Endodermal cell (in vitro differentiated cells): ENCODE measurements around the gene RHOT2. TPM values are rescaled to one million over a fixed set of nuclear protein-coding genes. Genes with fewer than 3 reads are reported as not detected.

Experiments used
- DNase-seq: peaks from one replicate; pipeline ENCODE4 v3.0.0-alpha.2; 2017
- H3K27ac ChIP-seq: 2 replicates; pipeline ENCODE4 v1.5.1; 2013; ENCODE audit warnings: mild to moderate bottlenecking, low read depth, low read length, moderate library complexity
- H3K27me3 ChIP-seq: 2 replicates; pipeline ENCODE4 v1.6.1; 2013; ENCODE audit warnings: mild to moderate bottlenecking, low read length, moderate library complexity; ENCODE audit not compliant: insufficient read depth, control insufficient read depth, poor library complexity, severe bottlenecking
- H3K36me3 ChIP-seq: 2 replicates; pipeline ENCODE4 v1.7.0; 2013; ENCODE audit warnings: mild to moderate bottlenecking, low read length, moderate library complexity; ENCODE audit not compliant: control insufficient read depth, insufficient read depth
- H3K4me1 ChIP-seq: one replicate; pipeline ENCODE4 v1.7.0; 2013; ENCODE audit warnings: low read length; ENCODE audit not compliant: control insufficient read depth, insufficient read depth
- H3K4me3 ChIP-seq: 2 replicates; pipeline ENCODE4 v1.5.1; 2013; ENCODE audit warnings: mild to moderate bottlenecking, low read length, moderate library complexity
- H3K9ac ChIP-seq: 2 replicates; pipeline ENCODE4 v1.6.1; 2013; ENCODE audit warnings: mild to moderate bottlenecking, low read length, moderate library complexity; ENCODE audit not compliant: poor library complexity, severe bottlenecking; ENCODE audit errors: extremely low read depth
- H3K9me3 ChIP-seq: 2 replicates; pipeline ENCODE4 v1.6.1; 2013; ENCODE audit warnings: mild to moderate bottlenecking, low read length, moderate library complexity; ENCODE audit not compliant: control insufficient read depth
- H3K27ac Mint-ChIP-seq: 2 replicates; pipeline ENCODE4 v1.8.0; 2020; ENCODE audit warnings: mixed read lengths
- H3K27me3 Mint-ChIP-seq: 2 replicates; pipeline ENCODE4 v1.8.0; 2021; ENCODE audit warnings: mild to moderate bottlenecking, mixed read lengths; ENCODE audit not compliant: insufficient read depth
- H3K36me3 Mint-ChIP-seq: 2 replicates; pipeline ENCODE4 v1.8.0; 2020; ENCODE audit warnings: low read depth, mixed read lengths
- H3K4me1 Mint-ChIP-seq: 2 replicates; pipeline ENCODE4 v1.8.0; 2020; ENCODE audit warnings: mixed read lengths
- H3K4me3 Mint-ChIP-seq: 2 replicates; pipeline ENCODE4 v1.8.0; 2020; ENCODE audit warnings: mild to moderate bottlenecking, moderate library complexity, mixed read lengths
- H3K9me3 Mint-ChIP-seq: 2 replicates; pipeline ENCODE4 v1.8.0; 2020; ENCODE audit warnings: mild to moderate bottlenecking, mixed read lengths
- WGBS, 2 experiments: methylation state at CpG; one replicate each; pipeline versions ENCODE4 v1.1.5 to v1.1.7; 2013; ENCODE audit warnings: missing lambda C conversion rate in 2 of 2, mixed read lengths in 1 of 2; ENCODE audit not compliant: insufficient coverage in 1 of 2, insufficient read length in 1 of 2; 5-methylcytosine and 5-hydroxymethylcytosine counted together
- total RNA-seq, 2 donors: library from RNA; stranded (reverse); fragmentation: NEBNext Ultra II Directional in 1 of 2; extraction: Animal tissue kit (Norgen Biotek cat#: 25700) in 1 of 2; gene quantifications; 2 replicates in 1 of 2; 3 replicates in 1 of 2; pipeline ENCODE4 v1.2.1, GENCODE V29; 2021
- TF ChIP-seq, protein P1 (sequence below): fragments of 200-600 bp; sonication (generic); conservative IDR thresholded peaks from 2 replicates; pipeline ENCODE4 v1.5.0; 2021; ENCODE audit warnings: antibody characterized with exemption, mild to moderate bottlenecking

RHOT2 gene
- total RNA-seq, 2 donors from 2014 or later = 180 to 193 TPM

DNA sequence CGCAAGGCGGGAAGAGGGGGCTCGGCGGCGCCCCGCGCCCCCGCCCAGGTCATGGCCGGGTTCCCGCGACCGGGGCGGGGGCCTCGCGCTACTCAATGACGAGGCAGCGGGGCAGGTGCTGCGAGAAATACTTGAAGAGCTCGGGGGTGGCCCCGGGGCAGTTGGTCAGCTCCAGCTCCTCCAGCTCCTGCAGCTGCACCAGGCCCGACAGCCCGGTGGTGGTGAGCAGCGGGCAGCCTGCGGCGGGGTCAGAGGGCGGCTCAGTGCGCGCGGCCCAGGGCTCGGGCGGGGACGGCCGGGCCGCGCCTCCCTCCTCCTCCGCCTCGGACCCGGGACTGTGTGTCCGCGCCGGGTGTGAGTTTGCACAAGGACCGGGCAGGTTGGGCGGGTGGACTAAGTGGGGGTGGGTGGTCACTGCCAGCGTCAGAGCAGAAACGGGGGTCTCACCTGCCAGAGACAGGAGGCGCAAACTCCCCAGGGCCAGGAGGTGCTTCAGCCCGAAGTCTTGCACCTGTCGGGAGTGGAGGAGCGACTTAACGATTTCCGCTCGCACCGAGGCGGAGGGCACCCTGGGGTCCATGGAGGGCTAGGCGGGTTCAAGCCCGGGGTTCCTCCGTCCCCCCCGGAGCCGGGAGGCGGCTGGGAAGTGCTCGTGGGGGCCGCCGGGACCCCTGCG is 26.4 kb downstream of the RHOT2 start:
- Histone ChIP-seq H3K27ac (no peak overlapping the region), H3K36me3 (no peaks in the 10 kb centered on the region), H3K27me3 (peaks cover 84% of the 10 kb centered on the region), H3K4me1 (peaks cover 3% of the 10 kb centered on the region), H3K9me3 (no peaks in the 10 kb centered on the region), H3K4me3 (no peak overlapping the region), H3K9ac (no peak overlapping the region)
- Mint-ChIP-seq H3K4me3 (peak overlapping the region; percentile 43), H3K4me1 (no peaks in the 10 kb centered on the region), H3K27me3 (peaks cover 83% of the 10 kb centered on the region), H3K27ac (no peak overlapping the region), H3K9me3 (no peaks in the 10 kb centered on the region), H3K36me3 (no peaks in the 10 kb centered on the region)
- DNase-seq = peak; percentile 65
- TF ChIP-seq, protein P1, sequence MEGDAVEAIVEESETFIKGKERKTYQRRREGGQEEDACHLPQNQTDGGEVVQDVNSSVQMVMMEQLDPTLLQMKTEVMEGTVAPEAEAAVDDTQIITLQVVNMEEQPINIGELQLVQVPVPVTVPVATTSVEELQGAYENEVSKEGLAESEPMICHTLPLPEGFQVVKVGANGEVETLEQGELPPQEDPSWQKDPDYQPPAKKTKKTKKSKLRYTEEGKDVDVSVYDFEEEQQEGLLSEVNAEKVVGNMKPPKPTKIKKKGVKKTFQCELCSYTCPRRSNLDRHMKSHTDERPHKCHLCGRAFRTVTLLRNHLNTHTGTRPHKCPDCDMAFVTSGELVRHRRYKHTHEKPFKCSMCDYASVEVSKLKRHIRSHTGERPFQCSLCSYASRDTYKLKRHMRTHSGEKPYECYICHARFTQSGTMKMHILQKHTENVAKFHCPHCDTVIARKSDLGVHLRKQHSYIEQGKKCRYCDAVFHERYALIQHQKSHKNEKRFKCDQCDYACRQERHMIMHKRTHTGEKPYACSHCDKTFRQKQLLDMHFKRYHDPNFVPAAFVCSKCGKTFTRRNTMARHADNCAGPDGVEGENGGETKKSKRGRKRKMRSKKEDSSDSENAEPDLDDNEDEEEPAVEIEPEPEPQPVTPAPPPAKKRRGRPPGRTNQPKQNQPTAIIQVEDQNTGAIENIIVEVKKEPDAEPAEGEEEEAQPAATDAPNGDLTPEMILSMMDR = no peak
- 4 to 16% methylated on average over 11 to 64 of the region's 64 CpGs for WGBS, 2 experiments

GRCh38 chr16:694863-695354 is 27.0 kb downstream of the RHOT2 start:
- 3% methylated on average over 12 to 37 of the region's 37 CpGs for WGBS, 2 experiments
- Mint-ChIP-seq H3K9me3 (no peaks in the 10 kb centered on the region), H3K36me3 (no peaks in the 10 kb centered on the region), H3K4me1 (no peaks in the 10 kb centered on the region), H3K4me3 (peak overlapping the region; percentile 43), H3K27ac (no peak overlapping the region), H3K27me3 (peaks cover 89% of the 10 kb centered on the region)
- no peaks in the 10 kb centered on the region for H3K4me1 ChIP-seq
- DNase-seq = no peak
- no peak overlapping the region for H3K4me3 ChIP-seq
- peaks cover 90% of the 10 kb centered on the region for H3K27me3 ChIP-seq
- no peak overlapping the region for H3K27ac ChIP-seq
- H3K9ac ChIP-seq = no peak overlapping the region
- no peaks in the 10 kb centered on the region for H3K9me3 ChIP-seq
- H3K36me3 ChIP-seq = no peaks in the 10 kb centered on the region
- TF ChIP-seq, protein P1 = no peak

- H3K27me3 Mint-ChIP-seq = peaks cover 94% of the 10 kb centered on the region
- no peak overlapping the region for H3K9ac ChIP-seq
- WGBS, 2 experiments = 14 to 16% methylated on average over 66 to 71 of the region's 71 CpGs
Measured at GRCh38 chr16:695355-696089, 27.6 kb downstream of the RHOT2 start.

More at GRCh38 chr16:695355-696089, 27.6 kb downstream of the RHOT2 start:
- peak; percentile 81 for DNase-seq
- H3K27ac ChIP-seq = no peak overlapping the region
- peak overlapping the region; percentile 43 for H3K4me3 Mint-ChIP-seq
- H3K36me3 ChIP-seq = no peaks in the 10 kb centered on the region
- H3K4me1 Mint-ChIP-seq = no peaks in the 10 kb centered on the region
- no peaks in the 10 kb centered on the region for H3K4me1 ChIP-seq
- peaks cover 96% of the 10 kb centered on the region for H3K27me3 ChIP-seq
- no peaks in the 10 kb centered on the region for H3K36me3 Mint-ChIP-seq
- no peaks in the 10 kb centered on the region for H3K9me3 ChIP-seq
- TF ChIP-seq, protein P1 = no peak
- H3K9me3 Mint-ChIP-seq = no peaks in the 10 kb centered on the region
- no peak overlapping the region for H3K4me3 ChIP-seq
- H3K27ac Mint-ChIP-seq = no peak overlapping the region
